RWPE2 (cell line): ENCODE results near the gene RADIL.

ENCODE experiments used
- ATAC-seq: fragments of 200-7000 bp; cut with Tn5 transposase; 3 replicates; pipeline ENCODE4 v1.9.1; 2021; ENCODE audit warnings: low read depth
- DNase-seq: peaks from one replicate; pipeline ENCODE4 v3.0.0-alpha.2; 2020; ENCODE audit warnings: low spot score
- H3K27ac ChIP-seq: fragments of 450-650 bp; 2 replicates; pipeline ENCODE4 v1.5.1; 2017; ENCODE audit warnings: mild to moderate bottlenecking; ENCODE audit not compliant: poor library complexity, severe bottlenecking
- H3K27me3 ChIP-seq: fragments of 250-450 bp; sonication (Bioruptor Pico); 2 replicates; pipeline ENCODE4 v1.5.1; 2021; ENCODE audit warnings: mild to moderate bottlenecking, moderate library complexity; ENCODE audit not compliant: insufficient read depth, poor library complexity, severe bottlenecking
- H3K36me3 ChIP-seq: fragments of 250-450 bp; sonication (Bioruptor Pico); 2 replicates; pipeline ENCODE4 v1.5.1; 2020; ENCODE audit warnings: low read depth, mild to moderate bottlenecking, moderate library complexity
- H3K4me1 ChIP-seq: fragments of 250-450 bp; sonication (Bioruptor Pico); 2 replicates; pipeline ENCODE4 v1.5.1; 2021; ENCODE audit warnings: mild to moderate bottlenecking, moderate library complexity; ENCODE audit not compliant: insufficient read depth, poor library complexity, severe bottlenecking
- H3K4me3 ChIP-seq: fragments of 250-450 bp; sonication (Bioruptor Pico); 2 replicates; pipeline ENCODE4 v1.5.1; 2021; ENCODE audit warnings: mild to moderate bottlenecking, moderate library complexity; ENCODE audit not compliant: severe bottlenecking
- H3K9me3 ChIP-seq: fragments of 250-450 bp; sonication (Bioruptor Pico); 2 replicates; pipeline ENCODE4 v1.5.1; 2021; ENCODE audit warnings: mild to moderate bottlenecking, moderate library complexity; ENCODE audit not compliant: severe bottlenecking
- TF ChIP-seq, protein P1 (sequence below): fragments of 450-650 bp; IDR thresholded peaks from one replicate; pipeline ENCODE4 v1.5.1; 2017; ENCODE audit warnings: mild to moderate bottlenecking, moderate library complexity; ENCODE audit not compliant: poor library complexity, severe bottlenecking

Gene RADIL

DNA sequence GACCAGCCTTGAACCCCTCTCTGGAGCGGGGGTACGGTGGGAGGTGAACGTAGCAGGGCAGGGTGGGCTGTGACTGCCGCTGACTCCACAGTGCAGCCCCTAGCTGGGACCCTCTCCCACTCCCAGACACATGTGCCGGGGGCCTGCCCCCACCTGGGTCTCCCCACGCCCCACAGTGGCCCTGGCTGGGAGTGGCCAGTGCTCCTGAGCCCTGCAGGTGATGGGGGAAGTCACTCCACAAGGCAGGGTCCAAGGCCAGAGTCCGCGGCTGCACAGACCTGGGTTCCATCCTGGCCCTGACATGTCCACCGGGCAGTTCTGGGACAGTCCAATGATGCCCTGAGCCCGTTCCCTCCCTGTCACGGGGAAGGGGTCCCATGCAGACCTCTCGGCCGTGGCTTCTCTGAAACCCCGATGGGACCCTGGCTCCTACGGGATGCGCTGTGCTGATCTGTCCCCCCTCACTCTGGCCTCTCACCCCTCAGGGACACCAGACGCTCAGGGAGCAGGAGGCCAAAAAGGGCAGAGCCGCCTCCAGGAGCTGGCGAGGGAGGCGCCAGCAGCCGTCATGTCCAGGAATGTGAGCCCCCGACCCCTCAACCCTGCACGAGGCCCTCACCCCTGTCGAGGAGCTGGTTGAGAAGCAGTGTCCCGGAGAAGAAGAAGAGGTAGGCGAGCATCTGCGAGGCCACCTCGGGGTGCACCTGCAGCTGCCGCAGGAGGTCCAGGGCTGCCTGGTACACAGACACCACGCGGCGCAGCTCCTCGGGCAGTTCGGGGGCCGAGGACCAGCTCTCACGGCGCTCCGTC, 67.7 kb downstream of the RADIL start:
- Histone ChIP-seq H3K27me3 (no peaks in the 10 kb centered on the region), H3K9me3 (no peaks in the 10 kb centered on the region), H3K4me3 (no peak overlapping the region), H3K27ac (no peak overlapping the region), H3K4me1 (no peaks in the 10 kb centered on the region), H3K36me3 (no peaks in the 10 kb centered on the region)
- DNase-seq, result no peak
- TF ChIP-seq, protein P1, sequence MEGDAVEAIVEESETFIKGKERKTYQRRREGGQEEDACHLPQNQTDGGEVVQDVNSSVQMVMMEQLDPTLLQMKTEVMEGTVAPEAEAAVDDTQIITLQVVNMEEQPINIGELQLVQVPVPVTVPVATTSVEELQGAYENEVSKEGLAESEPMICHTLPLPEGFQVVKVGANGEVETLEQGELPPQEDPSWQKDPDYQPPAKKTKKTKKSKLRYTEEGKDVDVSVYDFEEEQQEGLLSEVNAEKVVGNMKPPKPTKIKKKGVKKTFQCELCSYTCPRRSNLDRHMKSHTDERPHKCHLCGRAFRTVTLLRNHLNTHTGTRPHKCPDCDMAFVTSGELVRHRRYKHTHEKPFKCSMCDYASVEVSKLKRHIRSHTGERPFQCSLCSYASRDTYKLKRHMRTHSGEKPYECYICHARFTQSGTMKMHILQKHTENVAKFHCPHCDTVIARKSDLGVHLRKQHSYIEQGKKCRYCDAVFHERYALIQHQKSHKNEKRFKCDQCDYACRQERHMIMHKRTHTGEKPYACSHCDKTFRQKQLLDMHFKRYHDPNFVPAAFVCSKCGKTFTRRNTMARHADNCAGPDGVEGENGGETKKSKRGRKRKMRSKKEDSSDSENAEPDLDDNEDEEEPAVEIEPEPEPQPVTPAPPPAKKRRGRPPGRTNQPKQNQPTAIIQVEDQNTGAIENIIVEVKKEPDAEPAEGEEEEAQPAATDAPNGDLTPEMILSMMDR, result no peak
- ATAC-seq, result no peak

DNA sequence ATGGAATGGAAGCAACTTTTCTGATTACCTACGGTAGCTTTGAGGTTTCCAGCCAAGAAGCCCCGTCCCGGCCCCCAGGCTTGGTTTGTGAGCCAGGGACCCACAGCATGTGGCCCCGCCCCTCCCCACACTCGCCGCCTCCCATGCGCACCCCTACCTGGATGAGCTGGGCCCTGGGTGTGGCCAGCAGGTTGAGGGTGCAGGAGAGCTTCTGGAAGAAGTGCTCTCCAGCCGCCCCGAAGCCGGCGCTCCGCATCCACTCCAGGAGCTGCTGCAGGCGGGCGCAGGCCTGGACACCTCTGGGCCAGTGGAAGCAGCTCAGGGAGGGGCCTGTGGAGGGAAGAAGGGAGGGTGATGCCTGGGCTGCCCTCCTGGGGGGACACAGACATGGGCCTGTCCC, 68.4 kb downstream of the RADIL start:
- H3K36me3 ChIP-seq, result no peaks in the 10 kb centered on the region
- TF ChIP-seq, protein P1, result no peak
- no peak overlapping the region for H3K27ac ChIP-seq
- no peak overlapping the region for H3K4me3 ChIP-seq
- DNase-seq (no peak), ATAC-seq (no peak)
- H3K4me1 ChIP-seq, result no peaks in the 10 kb centered on the region
- H3K27me3 ChIP-seq, result no peaks in the 10 kb centered on the region
- no peaks in the 10 kb centered on the region for H3K9me3 ChIP-seq

DNA sequence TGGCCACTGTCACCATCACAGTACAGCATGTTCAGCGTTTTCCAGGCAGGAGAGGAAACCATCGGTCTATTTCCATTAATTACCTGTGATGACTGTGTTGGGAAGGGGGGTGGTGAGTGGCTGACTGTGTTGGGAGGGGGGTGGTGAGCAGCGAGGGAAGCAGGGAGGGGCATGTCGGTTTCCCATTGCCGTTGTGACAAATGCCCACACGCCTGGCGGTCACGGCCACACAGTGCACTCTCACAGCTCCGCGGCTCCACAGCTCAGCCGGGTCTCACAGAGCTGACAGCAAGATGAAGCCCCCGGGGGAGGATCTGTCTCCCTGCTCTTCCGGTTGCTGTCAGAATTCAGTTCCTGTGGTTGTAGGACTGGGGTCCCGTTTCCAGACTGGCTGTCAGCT, 69.1 kb downstream of the RADIL start:
- Histone ChIP-seq H3K9me3 (no peaks in the 10 kb centered on the region), H3K4me1 (no peaks in the 10 kb centered on the region), H3K4me3 (no peak overlapping the region), H3K36me3 (no peaks in the 10 kb centered on the region), H3K27me3 (no peaks in the 10 kb centered on the region), H3K27ac (no peak overlapping the region)
- ATAC-seq (no peak), DNase-seq (no peak)
- TF ChIP-seq, protein P1, result no peak

DNA sequence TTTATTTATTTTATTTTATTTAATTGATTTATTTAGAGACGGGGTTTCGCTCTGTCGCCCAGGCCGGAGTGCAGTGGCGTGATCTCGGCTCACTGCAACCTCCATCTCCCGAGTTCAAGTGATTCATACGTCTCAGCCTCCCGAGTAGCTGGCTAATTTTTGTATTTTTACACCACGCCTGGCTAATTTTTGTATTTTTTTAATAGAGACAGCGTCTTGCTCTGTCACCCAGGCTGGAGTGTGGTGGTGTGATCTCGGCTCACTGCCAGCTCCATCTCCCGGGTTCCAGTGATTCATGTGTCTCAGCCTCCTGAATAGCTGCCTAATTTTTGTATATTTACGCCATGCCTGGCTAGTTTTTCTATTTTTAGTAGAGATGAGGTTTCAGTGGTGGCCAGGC, 73.8 kb downstream of the RADIL start:
- Histone ChIP-seq H3K4me3 (no peak overlapping the region), H3K4me1 (no peaks in the 10 kb centered on the region), H3K9me3 (no peaks in the 10 kb centered on the region), H3K27me3 (peaks cover 13% of the 10 kb centered on the region), H3K27ac (no peak overlapping the region), H3K36me3 (no peaks in the 10 kb centered on the region)
- ATAC-seq (no peak), DNase-seq (no peak)
- TF ChIP-seq, protein P1, result no peak

DNA sequence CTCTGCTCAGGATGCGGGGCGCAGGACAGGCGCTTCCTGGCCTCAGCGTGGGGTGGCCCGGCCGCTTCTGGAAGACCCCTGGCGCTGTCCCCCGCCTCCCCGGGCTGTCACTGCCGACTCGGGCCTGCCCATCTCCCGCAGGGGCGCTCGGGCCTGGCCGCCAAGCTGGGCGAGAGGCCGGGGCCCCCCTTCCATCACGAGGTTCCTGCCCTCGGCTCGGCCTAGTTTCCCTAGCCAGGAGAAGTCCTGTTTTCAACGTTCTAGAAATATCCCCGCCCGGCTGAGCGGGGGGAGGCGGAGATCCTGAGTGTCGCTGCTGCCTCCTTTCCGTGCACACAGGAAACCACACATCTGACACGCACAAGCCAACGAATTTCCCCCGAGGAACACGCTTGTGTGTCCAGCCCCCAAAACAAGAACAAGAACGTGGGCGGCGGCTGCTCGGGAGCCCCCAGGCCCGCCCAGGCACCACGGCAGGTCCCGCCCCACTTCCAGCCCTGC, 74.4 kb downstream of the RADIL start:
- H3K36me3 ChIP-seq, result no peaks in the 10 kb centered on the region
- no peak for DNase-seq
- no peaks in the 10 kb centered on the region for H3K9me3 ChIP-seq
- H3K27ac ChIP-seq, result no peak overlapping the region
- no peaks in the 10 kb centered on the region for H3K4me1 ChIP-seq
- TF ChIP-seq, protein P1, result no peak
- ATAC-seq, result no peak
- H3K27me3 ChIP-seq, result peaks cover 13% of the 10 kb centered on the region
- no peak overlapping the region for H3K4me3 ChIP-seq
